Activated T-helper 1 cell treated with Interleukin-2 at 50 U/mL for 16 hours (primary cell): ENCODE measurements around the gene NUPR1.
"Not testable (repeated sequence)": the region's sequence is repeated elsewhere in the genome, so short reads cannot be mapped to it uniquely, and the experiment has no call there.

ENCODE experiments used
- DNase-seq: peaks from one replicate; pipeline ENCODE4 v3.0.0-alpha.2; 2020; ENCODE audit warnings: low read depth

NUPR1 gene

GRCh38 chr16:28527100-28527785 lies 11.5 kb downstream of the NUPR1 start:
- DNase-seq: not testable (repeated sequence)

DNA sequence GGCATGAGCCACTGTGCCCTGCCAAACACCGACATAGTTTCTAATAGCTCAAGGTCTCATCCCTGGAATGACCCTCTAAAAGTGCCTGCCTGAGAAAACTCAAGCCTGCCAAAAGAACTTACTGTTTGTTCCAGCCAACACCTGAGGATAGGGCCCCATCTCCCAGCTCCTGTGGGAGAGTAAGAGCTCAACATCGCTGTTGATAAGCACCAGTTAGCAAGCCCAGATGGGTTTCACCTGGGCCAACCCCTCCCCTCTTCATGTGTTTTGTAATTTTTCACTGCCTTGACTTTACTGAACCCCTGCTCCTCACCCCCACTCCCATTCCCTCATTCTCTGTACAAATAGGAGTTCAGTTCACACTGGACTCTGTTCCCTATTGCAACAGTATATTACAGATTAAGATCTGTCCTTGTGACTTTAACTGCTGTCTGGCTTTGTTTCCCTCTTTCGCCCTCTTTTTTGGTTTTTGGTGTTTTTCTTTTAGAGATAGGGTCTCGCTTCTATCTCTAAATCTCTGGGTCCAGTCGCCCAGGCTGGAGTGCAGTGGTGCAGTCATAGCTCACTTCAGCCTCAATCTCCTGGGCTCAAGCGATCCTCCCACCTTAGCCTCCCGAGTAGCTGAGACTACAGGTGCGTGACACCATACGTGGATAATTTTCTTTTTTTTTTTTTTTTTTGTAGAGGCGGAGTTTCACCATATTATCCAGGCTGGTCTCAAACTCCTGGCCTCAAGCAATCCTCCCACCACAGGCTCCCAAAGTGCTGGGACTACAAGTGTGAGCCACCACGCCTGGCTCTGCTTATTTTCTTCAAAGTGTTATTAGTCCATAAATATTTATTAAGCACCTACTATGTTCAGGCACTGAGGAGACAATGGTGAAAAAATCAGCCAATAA lies 12.3 kb downstream of the NUPR1 start:
- DNase-seq: no peak

DNA sequence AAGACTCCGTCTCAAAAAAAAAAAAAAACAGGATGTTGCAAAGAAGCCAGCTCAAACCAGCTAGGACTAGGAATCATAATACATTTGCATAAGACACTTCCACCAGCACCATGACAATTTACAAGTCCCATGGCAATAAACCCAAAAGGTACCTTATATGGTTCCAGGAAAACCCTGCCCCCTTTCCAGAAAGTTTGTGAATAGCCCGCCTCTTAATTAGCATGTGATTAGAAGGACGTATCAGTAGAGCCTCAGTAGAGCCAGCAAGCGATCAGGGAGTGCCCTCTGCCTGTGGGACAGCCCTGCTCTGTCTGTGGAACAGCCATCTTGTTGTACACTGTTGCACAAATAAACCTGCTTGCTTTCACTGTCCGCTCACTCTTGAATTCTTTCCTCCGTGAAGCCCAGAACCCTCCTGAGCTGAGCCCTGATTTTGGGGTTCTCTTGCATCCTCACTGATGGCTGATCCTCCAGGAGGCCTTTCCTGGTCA lies 14.0 kb downstream of the NUPR1 start:
- no peak for DNase-seq

GRCh38 chr16:28522792-28523191 lies 16.0 kb downstream of the NUPR1 start:
- no peak for DNase-seq

GRCh38 chr16:28521436-28521835 lies 17.3 kb downstream of the NUPR1 start:
- DNase-seq: no peak

- DNase-seq: no peak
Observed at GRCh38 chr16:28520672-28521071, 18.1 kb downstream of the NUPR1 start.

DNA sequence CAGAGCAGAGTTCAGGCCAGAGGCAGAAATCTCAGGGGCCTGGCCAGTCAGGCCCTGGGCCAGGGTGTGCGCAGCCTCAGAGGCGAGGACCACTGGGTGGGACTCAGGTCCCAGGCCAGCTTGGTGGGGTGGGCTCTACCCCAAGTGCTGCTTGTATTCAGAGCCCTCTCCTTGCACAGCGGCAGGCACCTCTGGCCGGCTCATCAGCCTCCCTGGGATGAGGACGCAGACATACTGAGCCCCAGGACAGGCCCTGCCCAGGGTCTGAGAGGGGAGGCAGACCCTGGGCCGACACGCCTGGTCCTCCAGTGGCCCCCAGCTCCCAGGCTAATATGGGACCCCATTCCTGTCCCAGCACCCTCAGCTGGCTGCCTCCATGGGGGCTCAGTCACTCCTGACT lies 24.5 kb downstream of the NUPR1 start:
- no peak for DNase-seq

- DNase-seq: no peak
Observed at GRCh38 chr16:28513484-28514181, 25.1 kb downstream of the NUPR1 start.

- DNase-seq: no peak
Observed at GRCh38 chr16:28511801-28512789, 26.7 kb downstream of the NUPR1 start.

DNA sequence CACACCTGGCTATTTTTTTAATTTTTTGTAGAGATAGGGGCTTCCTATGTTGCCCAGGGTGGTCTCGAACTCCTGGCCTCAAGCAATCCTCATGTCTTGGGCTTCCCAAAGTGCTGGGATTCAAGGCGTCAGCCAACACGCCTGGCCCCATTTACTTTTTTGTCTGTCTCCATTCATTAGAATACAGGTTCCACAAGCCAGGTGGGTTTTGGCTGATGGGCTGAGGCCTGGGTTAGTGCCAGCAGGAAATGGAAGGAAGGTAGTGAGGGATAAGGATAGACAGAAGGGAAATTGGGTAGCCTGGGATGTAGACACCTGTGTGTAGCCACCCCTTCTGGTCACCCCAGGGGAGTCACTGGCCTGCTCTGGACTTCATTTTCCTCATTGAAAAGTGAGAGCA lies 27.7 kb downstream of the NUPR1 start:
- no peak for DNase-seq

- no peak for DNase-seq
Observed at GRCh38 chr16:28505489-28506137, 33.2 kb downstream of the NUPR1 start.

DNA sequence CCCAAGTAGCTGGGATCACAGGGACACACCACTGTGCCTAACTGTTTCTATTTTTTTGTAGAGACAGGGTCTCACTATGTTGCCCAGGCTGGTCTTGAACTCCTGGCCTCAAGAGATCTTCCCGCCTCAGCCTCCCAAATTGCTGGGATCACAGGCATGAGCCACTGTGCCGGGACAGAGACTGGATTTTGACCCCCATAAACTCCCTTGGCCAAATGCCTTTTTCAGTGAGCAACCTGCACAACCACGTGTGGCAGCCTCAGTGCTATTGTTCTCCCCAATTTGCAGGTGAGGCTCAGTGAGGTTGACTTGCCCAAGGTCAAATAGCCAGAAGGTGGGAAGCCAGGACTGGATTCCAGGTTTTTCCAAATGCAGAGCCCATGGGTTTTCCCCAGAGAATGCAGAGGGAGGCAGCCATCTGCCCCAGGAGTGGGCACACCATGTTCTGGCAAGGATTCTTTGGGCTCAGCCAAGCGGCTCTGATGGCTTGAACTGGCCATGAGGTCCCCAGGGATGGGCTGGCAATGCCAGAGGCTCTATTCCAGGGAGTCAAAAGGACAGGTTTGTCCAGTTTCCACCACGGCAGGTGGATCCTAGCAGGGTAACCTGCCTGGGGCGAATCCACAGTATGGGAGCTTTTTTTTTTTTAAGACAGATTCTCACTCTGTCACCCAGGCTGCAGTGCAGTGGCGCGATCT lies 33.9 kb downstream of the NUPR1 start:
- DNase-seq: no peak

DNA sequence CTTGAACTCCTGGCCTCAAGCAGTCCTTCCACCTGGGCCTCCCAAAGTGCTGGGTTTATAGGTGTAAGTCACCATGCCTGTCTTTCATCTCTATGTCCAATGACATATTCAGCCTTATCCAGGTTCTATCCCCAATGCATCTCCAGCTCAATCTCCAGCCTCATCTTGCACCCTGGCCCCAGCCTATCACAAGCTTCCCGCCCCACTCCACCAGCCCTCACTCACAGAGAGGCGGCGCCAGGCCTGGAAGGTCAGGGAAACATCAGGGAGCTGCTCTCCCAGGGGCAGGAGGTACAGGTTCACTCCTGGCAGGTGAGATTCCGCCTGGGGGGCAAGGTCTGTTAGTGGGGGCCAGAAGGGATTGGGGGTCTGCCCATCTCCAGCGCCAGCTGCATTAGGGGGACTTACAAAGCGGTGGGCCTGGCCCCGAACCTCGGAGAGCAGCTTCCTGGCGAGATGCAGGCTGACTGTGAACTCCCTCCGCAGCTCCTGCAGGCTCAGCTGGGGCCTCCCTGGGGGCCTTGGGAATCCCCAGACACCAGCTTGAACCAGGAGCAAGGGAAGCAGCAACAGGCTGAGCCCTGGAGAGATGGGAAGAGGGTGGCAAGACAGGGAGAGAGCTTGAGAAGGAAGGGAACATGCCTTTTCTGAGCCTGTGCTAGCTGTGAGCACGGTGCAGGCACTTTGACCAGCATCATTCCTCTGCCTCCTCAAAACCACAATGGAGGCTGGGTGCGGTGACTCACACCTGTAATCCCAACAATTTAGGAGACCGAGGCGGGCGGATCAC lies 35.1 kb downstream of the NUPR1 start:
- DNase-seq: no peak

DNA sequence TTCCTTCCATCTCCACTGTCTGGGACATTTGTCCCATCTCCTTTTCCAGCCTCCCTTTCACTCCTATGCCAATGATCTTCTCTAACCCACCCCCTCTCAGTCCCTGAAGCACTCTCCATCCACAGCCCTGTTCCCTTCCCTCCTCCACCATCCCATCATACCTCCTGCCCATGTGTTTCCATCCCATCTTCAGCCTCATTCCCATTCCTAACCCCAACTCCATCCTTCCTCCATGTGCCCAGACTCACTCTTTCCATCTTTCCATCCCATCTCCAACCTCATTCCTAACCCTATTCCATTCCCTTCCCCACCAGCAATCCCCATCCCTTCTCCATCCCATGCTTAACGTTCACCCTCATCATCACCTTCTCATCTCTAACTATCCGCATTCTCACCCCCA lies 36.5 kb downstream of the NUPR1 start:
- no peak for DNase-seq

DNA sequence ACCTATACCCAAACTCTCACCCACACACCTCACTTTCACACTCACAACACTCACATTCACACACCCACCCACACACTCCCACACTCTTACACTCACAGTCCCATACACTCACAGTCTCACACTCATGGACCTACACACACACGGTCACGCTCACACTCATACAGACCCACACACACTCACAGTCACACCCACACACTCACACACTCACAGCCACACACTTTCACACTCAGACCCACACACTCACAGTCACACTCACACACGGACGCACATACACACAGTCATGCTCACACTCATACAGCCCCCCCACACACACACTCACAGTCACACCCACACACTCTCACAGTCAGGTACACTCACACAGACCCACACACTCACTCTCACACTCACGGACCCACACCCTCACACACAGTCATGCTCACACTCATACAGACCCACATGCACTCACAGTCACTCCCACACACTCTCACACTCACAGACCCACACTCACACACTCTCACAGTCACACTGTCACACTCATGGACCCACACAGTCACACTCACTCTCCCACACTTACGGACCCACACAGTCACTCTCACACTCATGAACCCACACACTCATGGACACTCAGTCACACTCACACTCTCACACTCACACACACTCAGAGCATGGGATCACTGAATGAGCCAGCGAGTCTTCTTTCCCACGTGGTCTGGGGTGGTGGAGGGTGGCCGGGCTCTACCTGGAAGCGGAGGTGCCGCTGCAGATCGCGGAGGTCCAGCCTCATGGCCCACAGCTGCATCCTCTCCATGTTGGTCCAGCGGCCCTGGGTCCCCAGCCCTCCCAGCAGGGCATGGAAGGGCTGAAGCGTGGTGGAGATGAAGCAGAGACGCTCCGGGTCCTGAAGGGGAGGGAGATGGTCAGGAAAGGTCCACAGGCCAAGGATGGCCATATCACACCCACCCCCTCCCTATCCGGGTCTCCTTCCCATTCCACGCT lies 37.2 kb downstream of the NUPR1 start:
- DNase-seq: no peak

GRCh38 chr16:28500476-28501180 lies 38.1 kb downstream of the NUPR1 start:
- not testable (repeated sequence) for DNase-seq

GRCh38 chr16:28499854-28500253 lies 38.9 kb downstream of the NUPR1 start:
- DNase-seq: no peak
